DND-41 (cell line): ENCODE results near the gene MT1E.

Experiments
- ATAC-seq: fragments of 200-7000 bp; cut with Tn5 transposase; 3 replicates; pipeline ENCODE4 v1.9.1; 2021; ENCODE audit warnings: low read depth; ENCODE audit not compliant: insufficient read depth
- DNase-seq: peaks from one replicate; pipeline ENCODE4 v3.0.0-alpha.2; 2020
- H2AFZ ChIP-seq: 2 replicates; pipeline ENCODE4 v1.6.0; 2012; ENCODE audit warnings: low read depth, low read length
- H3K27ac ChIP-seq: 2 replicates; pipeline ENCODE4 v1.5.1; 2012; ENCODE audit warnings: low read length, inconsistent platforms
- H3K27me3 ChIP-seq: fragments of 200-600 bp; sonication (generic); 2 replicates; pipeline ENCODE4 v1.6.0; 2012; ENCODE audit warnings: low read length, mild to moderate bottlenecking, inconsistent platforms; ENCODE audit not compliant: insufficient read depth, poor library complexity
- H3K36me3 ChIP-seq: 2 replicates; pipeline ENCODE4 v1.5.1; 2012; ENCODE audit warnings: low read length, inconsistent platforms; ENCODE audit not compliant: insufficient read depth
- H3K4me1 ChIP-seq: 2 replicates; pipeline ENCODE4 v1.5.1; 2012; ENCODE audit warnings: mild to moderate bottlenecking, low read length; ENCODE audit not compliant: insufficient read depth
- H3K4me2 ChIP-seq: 2 replicates; pipeline ENCODE4 v1.6.0; 2012; ENCODE audit warnings: mild to moderate bottlenecking, moderate library complexity, low read length, inconsistent platforms; ENCODE audit not compliant: insufficient read depth
- H3K4me3 ChIP-seq, 2 experiments: fragments of 200-600 bp in 1 of 2; shearing (Covaris generic) in 1 of 2; 2 replicates each; pipeline ENCODE4 v1.5.1; 2012 to 2016; ENCODE audit warnings: inconsistent platforms in 2 of 2, low read length in 2 of 2, mild to moderate bottlenecking in 2 of 2, low read depth in 1 of 2, moderate library complexity in 1 of 2
- H3K79me2 ChIP-seq: 2 replicates; pipeline ENCODE4 v1.6.0; 2012; ENCODE audit warnings: low read length, inconsistent platforms; ENCODE audit not compliant: insufficient read depth
- H3K9ac ChIP-seq: 2 replicates; pipeline ENCODE4 v1.6.0; 2012; ENCODE audit warnings: low read depth, mild to moderate bottlenecking, inconsistent platforms, low read length, moderate library complexity
- H3K9me3 ChIP-seq: 2 replicates; pipeline ENCODE4 v1.5.1; 2012; ENCODE audit warnings: low read length, moderate library complexity, mild to moderate bottlenecking, inconsistent platforms; ENCODE audit not compliant: insufficient read depth, severe bottlenecking
- H4K20me1 ChIP-seq: 2 replicates; pipeline ENCODE4 v1.6.0; 2012; ENCODE audit warnings: low read length; ENCODE audit not compliant: insufficient read depth
- CTCF ChIP-seq: IDR thresholded peaks from 2 replicates; pipeline ENCODE4 v1.5.1; 2012; ENCODE audit warnings: borderline replicate concordance, low read length, moderate library complexity, mild to moderate bottlenecking; ENCODE audit not compliant: poor library complexity, severe bottlenecking; ENCODE audit errors: extremely low read depth
- EZH2 ChIP-seq: IDR thresholded peaks from 3 replicates; pipeline ENCODE4 v1.6.1; 2012; ENCODE audit warnings: borderline replicate concordance, low read depth, mild to moderate bottlenecking, moderate library complexity, low read length, inconsistent platforms; ENCODE audit not compliant: severe bottlenecking

The MT1E gene

GRCh38 chr16:56632156-56632847 is 6.7 kb downstream of the MT1E start, which contains the start of gene MT1M:
MT1M (plus strand) TSS chr16:56632659; CDS start chr16:56632732, 73 bp downstream.
- no peaks in the 10 kb centered on the region for H3K79me2 ChIP-seq
- H3K36me3 ChIP-seq = no peaks in the 10 kb centered on the region
- TF ChIP-seq EZH2 (no peak), CTCF (no peak)
- no peak within 1 kb of the TSS for H3K27ac ChIP-seq
- H3K9ac ChIP-seq = no peak within 1 kb of the TSS
- H3K9me3 ChIP-seq = no peaks in the 10 kb centered on the region
- DNase-seq (no peak), ATAC-seq (no peak)
- no peaks in the 10 kb centered on the region for H4K20me1 ChIP-seq
- H3K4me1 ChIP-seq = no peaks in the 10 kb centered on the region
- no peak within 1 kb of the TSS for H3K4me2 ChIP-seq
- peaks cover 27% of the 10 kb centered on the region for H3K27me3 ChIP-seq
- H2AFZ ChIP-seq = no peak within 1 kb of the TSS
- H3K4me3 ChIP-seq = no peak within 1 kb of the TSS

- Histone ChIP-seq H3K36me3 (no peaks in the 10 kb centered on the region), H4K20me1 (no peaks in the 10 kb centered on the region), H3K4me3 (no peak overlapping the region), H3K4me2 (no peak overlapping the region), H2AFZ (no peak overlapping the region), H3K9me3 (no peaks in the 10 kb centered on the region), H3K27me3 (peaks cover 28% of the 10 kb centered on the region), H3K4me1 (no peaks in the 10 kb centered on the region), H3K27ac (no peak overlapping the region), H3K9ac (no peak overlapping the region), H3K79me2 (no peaks in the 10 kb centered on the region)
- no peak for ATAC-seq
- no peak for DNase-seq
- TF ChIP-seq CTCF (no peak), EZH2 (no peak)
Measured at GRCh38 chr16:56632848-56633365, 7.3 kb downstream of the MT1E start.

DNA sequence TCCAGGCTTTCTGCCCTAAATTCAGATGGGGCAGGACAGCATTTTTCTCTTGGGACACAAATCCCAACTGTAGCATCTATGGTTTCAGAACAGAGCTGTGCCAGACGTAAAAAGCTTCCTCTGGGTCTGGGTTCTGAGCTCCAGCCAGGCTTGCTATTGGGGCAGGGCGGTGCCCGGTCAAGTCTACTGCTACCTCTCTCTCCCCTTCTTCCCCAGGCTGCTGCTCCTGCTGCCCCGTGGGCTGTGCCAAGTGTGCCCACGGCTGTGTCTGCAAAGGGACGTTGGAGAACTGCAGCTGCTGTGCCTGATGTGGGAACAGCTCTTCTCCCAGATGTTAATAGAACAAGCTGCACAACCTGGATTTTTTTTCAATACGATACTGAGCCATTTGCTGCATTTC is 8.0 kb downstream of the MT1E start:
- Histone ChIP-seq H3K27me3 (peaks cover 28% of the 10 kb centered on the region), H4K20me1 (no peaks in the 10 kb centered on the region)

More for the DNA sequence above, 8.0 kb downstream of the MT1E start:
- Histone ChIP-seq H3K4me2 (no peak overlapping the region), H3K9ac (no peak overlapping the region), H3K4me3 (no peak overlapping the region), H3K79me2 (no peaks in the 10 kb centered on the region), H3K9me3 (no peaks in the 10 kb centered on the region), H3K36me3 (no peaks in the 10 kb centered on the region), H2AFZ (no peak overlapping the region), H3K4me1 (no peaks in the 10 kb centered on the region), H3K27ac (no peak overlapping the region)
- no peak for DNase-seq
- TF ChIP-seq EZH2 (no peak), CTCF (no peak)
- no peak for ATAC-seq
